Nephron progenitor cell (in vitro differentiated cells): ENCODE results near the gene PBRM1.

Source experiments
- DNase-seq: peaks from one replicate; pipeline ENCODE4 v3.0.0; 2021
- H3K27ac Mint-ChIP-seq: 2 replicates; pipeline ENCODE4 v1.8.0; 2021; ENCODE audit warnings: mild to moderate bottlenecking, moderate library complexity, mixed read lengths
- H3K27me3 Mint-ChIP-seq: 2 replicates; pipeline ENCODE4 v1.8.0; 2021; ENCODE audit warnings: mild to moderate bottlenecking, low read depth, mixed read lengths; ENCODE audit not compliant: poor library complexity
- H3K36me3 Mint-ChIP-seq: 2 replicates; pipeline ENCODE4 v1.8.0; 2021; ENCODE audit warnings: low read depth, mixed read lengths
- H3K4me1 Mint-ChIP-seq: 2 replicates; pipeline ENCODE4 v1.8.0; 2021; ENCODE audit warnings: mixed read lengths
- H3K4me3 Mint-ChIP-seq: 2 replicates; pipeline ENCODE4 v1.8.0; 2021; ENCODE audit warnings: mild to moderate bottlenecking, moderate library complexity, mixed read lengths
- H3K9me3 Mint-ChIP-seq: 2 replicates; pipeline ENCODE4 v1.8.0; 2021; ENCODE audit warnings: mild to moderate bottlenecking, moderate library complexity, mixed read lengths
- TF ChIP-seq, protein P1 (sequence below): fragments of 200-600 bp; sonication (generic); IDR thresholded peaks from 2 replicates; pipeline ENCODE4 v1.5.0; 2021; ENCODE audit warnings: antibody characterized with exemption

The PBRM1 gene

DNA sequence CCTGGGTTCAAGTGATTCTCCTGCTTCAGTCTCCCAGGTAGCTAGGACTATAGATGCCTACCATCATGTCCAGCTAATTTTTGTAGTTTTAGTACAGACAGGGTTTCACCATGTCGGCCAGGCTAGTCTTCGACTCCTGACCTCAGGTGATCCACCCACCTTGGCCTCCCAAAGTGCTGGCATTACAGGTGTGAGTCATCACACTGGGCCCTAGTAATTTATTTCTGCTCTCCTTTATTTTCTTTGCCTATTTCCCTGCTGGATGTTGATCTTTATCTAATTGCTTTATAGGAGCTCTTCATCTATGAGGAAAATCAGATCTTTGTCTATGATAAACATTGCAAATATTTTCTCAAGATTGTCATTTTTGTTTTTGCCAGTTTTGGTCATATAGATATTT, 117.6 kb downstream of the PBRM1 start:
- peak overlapping the region; percentile 29 for H3K27ac Mint-ChIP-seq
- no peaks in the 10 kb centered on the region for H3K9me3 Mint-ChIP-seq
- peaks cover 60% of the 10 kb centered on the region for H3K36me3 Mint-ChIP-seq
- no peak for DNase-seq
- H3K27me3 Mint-ChIP-seq, result no peaks in the 10 kb centered on the region
- H3K4me3 Mint-ChIP-seq, result no peak overlapping the region
- TF ChIP-seq, protein P1, sequence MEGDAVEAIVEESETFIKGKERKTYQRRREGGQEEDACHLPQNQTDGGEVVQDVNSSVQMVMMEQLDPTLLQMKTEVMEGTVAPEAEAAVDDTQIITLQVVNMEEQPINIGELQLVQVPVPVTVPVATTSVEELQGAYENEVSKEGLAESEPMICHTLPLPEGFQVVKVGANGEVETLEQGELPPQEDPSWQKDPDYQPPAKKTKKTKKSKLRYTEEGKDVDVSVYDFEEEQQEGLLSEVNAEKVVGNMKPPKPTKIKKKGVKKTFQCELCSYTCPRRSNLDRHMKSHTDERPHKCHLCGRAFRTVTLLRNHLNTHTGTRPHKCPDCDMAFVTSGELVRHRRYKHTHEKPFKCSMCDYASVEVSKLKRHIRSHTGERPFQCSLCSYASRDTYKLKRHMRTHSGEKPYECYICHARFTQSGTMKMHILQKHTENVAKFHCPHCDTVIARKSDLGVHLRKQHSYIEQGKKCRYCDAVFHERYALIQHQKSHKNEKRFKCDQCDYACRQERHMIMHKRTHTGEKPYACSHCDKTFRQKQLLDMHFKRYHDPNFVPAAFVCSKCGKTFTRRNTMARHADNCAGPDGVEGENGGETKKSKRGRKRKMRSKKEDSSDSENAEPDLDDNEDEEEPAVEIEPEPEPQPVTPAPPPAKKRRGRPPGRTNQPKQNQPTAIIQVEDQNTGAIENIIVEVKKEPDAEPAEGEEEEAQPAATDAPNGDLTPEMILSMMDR, result no peak
- no peaks in the 10 kb centered on the region for H3K4me1 Mint-ChIP-seq

DNA sequence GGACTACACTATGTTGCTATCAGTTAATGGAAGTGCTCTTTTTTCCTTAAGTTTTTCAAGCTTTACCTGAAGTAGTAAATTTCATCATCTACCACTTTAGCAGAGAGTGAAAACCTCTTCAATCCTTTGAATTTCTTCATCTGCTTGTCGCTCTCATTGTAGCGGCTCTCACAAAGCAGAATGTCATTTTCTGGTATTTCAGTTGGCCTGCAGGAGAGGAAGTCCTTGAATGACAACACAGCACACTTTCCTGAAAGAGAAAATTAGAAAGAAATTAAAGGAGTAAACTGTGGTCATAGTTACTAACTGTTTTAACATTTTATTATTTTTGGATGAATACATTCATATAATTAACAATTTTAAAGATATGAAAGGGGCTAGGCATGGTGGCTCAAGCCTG, 121.7 kb downstream of the PBRM1 start:
- no peak for DNase-seq
- no peak overlapping the region for H3K27ac Mint-ChIP-seq
- TF ChIP-seq, protein P1, result no peak
- no peak overlapping the region for H3K4me3 Mint-ChIP-seq
- H3K9me3 Mint-ChIP-seq, result no peaks in the 10 kb centered on the region
- H3K36me3 Mint-ChIP-seq, result peaks cover 72% of the 10 kb centered on the region
- no peaks in the 10 kb centered on the region for H3K27me3 Mint-ChIP-seq
- no peaks in the 10 kb centered on the region for H3K4me1 Mint-ChIP-seq

DNA sequence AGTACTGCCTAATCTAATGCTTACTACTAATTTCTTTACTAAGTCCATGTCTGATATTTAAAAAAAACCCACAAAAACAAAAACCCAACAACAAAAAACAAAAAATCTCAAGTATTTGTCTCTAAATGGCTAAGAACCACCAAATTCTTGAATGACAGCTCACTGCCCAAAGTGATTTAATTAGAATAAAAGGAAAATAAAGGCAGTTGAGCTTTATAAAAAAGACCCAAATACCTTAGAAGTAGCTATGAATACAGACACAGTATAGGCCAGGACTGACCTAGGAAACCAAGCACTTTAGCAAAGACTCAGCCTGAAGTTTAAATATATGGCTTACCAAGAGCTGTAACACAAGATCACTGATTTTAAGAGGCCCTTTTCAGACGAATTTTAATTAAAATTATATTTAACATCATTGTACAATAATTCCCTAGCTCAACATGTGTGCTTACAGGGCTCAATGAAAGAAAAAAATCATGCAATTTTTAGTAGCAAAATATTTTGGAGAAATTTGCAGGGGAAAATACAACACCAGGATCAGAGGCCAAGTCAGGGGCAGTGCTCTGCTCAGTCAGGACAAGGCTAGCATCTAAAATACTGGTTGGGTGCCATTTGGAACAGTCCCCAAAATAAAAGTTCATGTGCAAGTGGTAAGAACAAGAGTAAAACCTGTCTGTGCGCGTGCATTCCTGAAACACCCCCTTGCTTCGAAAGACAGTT, 124.5 kb downstream of the PBRM1 start:
- Mint-ChIP-seq H3K27ac (no peak overlapping the region), H3K36me3 (peaks cover 60% of the 10 kb centered on the region), H3K4me1 (no peaks in the 10 kb centered on the region), H3K9me3 (no peaks in the 10 kb centered on the region), H3K27me3 (no peaks in the 10 kb centered on the region), H3K4me3 (no peak overlapping the region)
- no peak for DNase-seq
- TF ChIP-seq, protein P1, result no peak

DNA sequence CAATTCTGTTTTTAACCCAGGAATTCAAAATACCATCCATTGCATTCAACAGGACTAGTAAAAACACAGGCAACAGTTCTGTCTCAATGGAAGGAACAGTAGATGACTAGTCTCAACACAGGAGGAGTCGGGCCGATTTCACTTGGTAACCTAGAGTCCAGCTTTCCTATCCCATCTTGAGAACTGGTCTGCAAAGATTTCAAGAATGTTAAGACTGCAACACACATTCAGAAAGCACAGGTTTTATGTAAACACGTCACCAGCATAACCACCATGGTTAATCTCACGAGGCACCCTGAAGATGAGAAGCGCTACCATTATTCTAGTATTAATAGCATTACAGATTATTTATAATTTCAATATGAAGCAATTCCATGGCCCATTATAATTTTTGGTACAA, 127.3 kb downstream of the PBRM1 start:
- no peak overlapping the region for H3K4me3 Mint-ChIP-seq
- H3K9me3 Mint-ChIP-seq, result no peaks in the 10 kb centered on the region
- TF ChIP-seq, protein P1, result no peak
- H3K27ac Mint-ChIP-seq, result no peak overlapping the region
- no peaks in the 10 kb centered on the region for H3K4me1 Mint-ChIP-seq
- peaks cover 59% of the 10 kb centered on the region for H3K36me3 Mint-ChIP-seq
- DNase-seq, result no peak
- no peaks in the 10 kb centered on the region for H3K27me3 Mint-ChIP-seq

DNA sequence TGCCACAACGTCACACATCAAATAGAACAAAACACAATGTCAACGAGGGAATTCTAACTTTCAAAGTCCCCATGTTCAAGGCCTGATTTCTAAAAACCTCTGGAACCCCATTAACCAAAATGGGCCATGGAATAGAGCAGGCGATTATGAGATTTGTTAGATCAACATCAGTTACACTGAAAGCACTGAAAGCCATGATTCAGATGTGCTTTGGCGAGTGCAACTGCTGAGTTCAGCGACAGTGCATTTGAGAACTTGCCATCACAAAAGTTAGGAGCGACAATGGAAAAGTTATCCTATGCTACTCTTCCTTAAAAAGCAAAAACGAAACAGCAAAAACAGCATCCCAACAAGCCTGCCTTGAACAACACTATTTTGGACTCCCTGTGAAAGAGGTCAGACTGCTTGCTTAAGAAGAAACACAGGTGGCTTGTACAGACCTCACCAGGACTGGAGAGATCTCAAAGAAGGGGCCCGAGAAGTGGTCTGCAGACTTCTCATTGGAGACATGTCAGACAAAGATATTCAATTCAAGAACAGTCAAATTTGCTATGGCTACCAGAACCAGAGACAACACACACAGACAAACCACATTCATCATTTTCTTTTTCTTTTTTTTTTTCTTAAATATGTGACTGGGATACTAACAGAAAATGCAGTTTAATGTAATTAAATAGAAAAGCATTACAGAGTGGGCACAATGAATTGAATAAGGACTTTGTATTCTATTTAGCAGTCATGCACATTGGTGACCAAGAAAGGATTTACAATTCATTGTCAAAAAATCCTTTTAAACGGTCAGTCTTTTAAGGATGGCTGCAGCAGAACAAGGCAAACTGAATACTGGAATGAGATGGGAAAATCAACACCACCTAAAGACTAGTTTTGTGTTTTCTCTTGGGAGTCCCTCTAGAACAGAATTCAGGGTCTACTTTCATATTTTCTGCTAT, 128.4 kb downstream of the PBRM1 start:
- H3K27ac Mint-ChIP-seq, result peak overlapping the region; percentile 43
- no peak overlapping the region for H3K4me3 Mint-ChIP-seq
- H3K27me3 Mint-ChIP-seq, result no peaks in the 10 kb centered on the region
- TF ChIP-seq, protein P1, result no peak
- peaks cover 47% of the 10 kb centered on the region for H3K36me3 Mint-ChIP-seq
- no peaks in the 10 kb centered on the region for H3K4me1 Mint-ChIP-seq
- no peak for DNase-seq
- H3K9me3 Mint-ChIP-seq, result no peaks in the 10 kb centered on the region
